Left ventricle myocardium inferior (tissue), 1 donor: ENCODE measurements around the gene LRRC53. TPM values are rescaled to one million over a fixed set of nuclear protein-coding genes. Genes with fewer than 3 reads are reported as not detected.

Experiments used
- DNase-seq: peaks from one replicate; pipeline ENCODE4 v3.0.0-alpha.2; 2020
- H3K27ac ChIP-seq: fragments of 200-600 bp; replicated peaks from 2 replicates; pipeline ENCODE4 v1.8.0; 2021
- H3K27me3 ChIP-seq: fragments of 200-600 bp; 2 replicates; pipeline ENCODE4 v1.8.0; 2021; ENCODE audit warnings: low read depth
- H3K36me3 ChIP-seq: fragments of 200-600 bp; 2 replicates; pipeline ENCODE4 v1.8.0; 2021
- H3K4me1 ChIP-seq: fragments of 200-600 bp; 2 replicates; pipeline ENCODE4 v1.8.0; 2021
- H3K4me3 ChIP-seq: fragments of 200-600 bp; 2 replicates; pipeline ENCODE4 v1.8.0; 2021; ENCODE audit warnings: mild to moderate bottlenecking, moderate library complexity
- H3K9me3 ChIP-seq: fragments of 200-600 bp; replicated peaks from 2 replicates; pipeline ENCODE4 v1.8.0; 2021
- CTCF ChIP-seq: fragments of 200-600 bp; IDR thresholded peaks from 2 replicates; pipeline ENCODE4 v1.8.0; 2021; ENCODE audit warnings: antibody characterized with exemption, mild to moderate bottlenecking, borderline replicate concordance
- intact Hi-C: fragments of 100-400 bp; cut with micrococcal nuclease; formaldehyde crosslinking; loops from one replicate; pipeline ENCODE4 v1.11.0; 2022
- total RNA-seq: library from RNA; stranded (reverse); fragmentation: NEBNext Ultra II Directional; extraction: Animal tissue kit (Norgen Biotek cat#: 25700); gene quantifications from one replicate; pipeline ENCODE4 v1.2.1, GENCODE V29; 2021
- donor health status: DM: no; HTN: yes; CAD: no; lungs with severe emphysema.

LRRC53 gene
- total RNA-seq, 1 donor from 2014 or later, result not detected

GRCh38 chr1:74426208-74426937, 86.0 kb downstream of the LRRC53 start:
- no peaks in the 10 kb centered on the region for H3K36me3 ChIP-seq
- H3K9me3 ChIP-seq, result no peaks in the 10 kb centered on the region
- no peak for DNase-seq
- H3K4me1 ChIP-seq, result peaks cover 45% of the 10 kb centered on the region
- no peaks in the 10 kb centered on the region for H3K27me3 ChIP-seq
- H3K27ac ChIP-seq, result peak overlapping the region; percentile 78
- H3K4me3 ChIP-seq, result no peak overlapping the region
- TF ChIP-seq CTCF, result no peak
- intact Hi-C loops, result no loop called here

GRCh38 chr1:74425676-74426075, 86.7 kb downstream of the LRRC53 start:
- H3K36me3 ChIP-seq, result no peaks in the 10 kb centered on the region
- TF ChIP-seq CTCF, result no peak
- H3K4me1 ChIP-seq, result peaks cover 46% of the 10 kb centered on the region
- no peak for DNase-seq
- H3K27ac ChIP-seq, result peak overlapping the region; percentile 78
- H3K9me3 ChIP-seq, result no peaks in the 10 kb centered on the region
- no peaks in the 10 kb centered on the region for H3K27me3 ChIP-seq
- H3K4me3 ChIP-seq, result no peak overlapping the region
- intact Hi-C loops, result no loop called here

- Histone ChIP-seq H3K4me3 (no peak overlapping the region), H3K27ac (peak overlapping the region; percentile 67), H3K4me1 (peaks cover 53% of the 10 kb centered on the region), H3K36me3 (no peaks in the 10 kb centered on the region), H3K27me3 (no peaks in the 10 kb centered on the region), H3K9me3 (no peaks in the 10 kb centered on the region)
- no peak for TF ChIP-seq CTCF
- no peak for DNase-seq
- intact Hi-C loops, result no loop called here
Measured at GRCh38 chr1:74423471-74423870, 88.9 kb downstream of the LRRC53 start.

- no peaks in the 10 kb centered on the region for H3K36me3 ChIP-seq
- H3K9me3 ChIP-seq, result no peaks in the 10 kb centered on the region
- H3K4me1 ChIP-seq, result peaks cover 53% of the 10 kb centered on the region
- intact Hi-C loops, result no loop called here
- no peak overlapping the region for H3K4me3 ChIP-seq
- H3K27me3 ChIP-seq, result no peaks in the 10 kb centered on the region
- TF ChIP-seq CTCF, result no peak
- no peak for DNase-seq
- peak overlapping the region; percentile 67 for H3K27ac ChIP-seq
Measured at GRCh38 chr1:74422421-74423292, 89.8 kb downstream of the LRRC53 start.

- Histone ChIP-seq H3K9me3 (no peaks in the 10 kb centered on the region), H3K4me3 (no peak overlapping the region), H3K27ac (peak overlapping the region; percentile 67), H3K27me3 (no peaks in the 10 kb centered on the region), H3K36me3 (no peaks in the 10 kb centered on the region), H3K4me1 (peaks cover 50% of the 10 kb centered on the region)
- no peak for DNase-seq
- intact Hi-C loops, result no loop called here
- TF ChIP-seq CTCF, result no peak
Measured at GRCh38 chr1:74420467-74420866, 91.9 kb downstream of the LRRC53 start.

Other genes starting within 250 kb of the LRRC53 start
- gene ERICH3, start 161.2 kb upstream of the LRRC53 start, total RNA-seq, result not detected
- 35.3 TPM for gene CRYZ, start 220.4 kb upstream of the LRRC53 start, total RNA-seq
- 20.9 TPM for gene TYW3, start 220.5 kb upstream of the LRRC53 start, total RNA-seq